Measurements from ENCODE around the gene PLIN4.

DNA sequence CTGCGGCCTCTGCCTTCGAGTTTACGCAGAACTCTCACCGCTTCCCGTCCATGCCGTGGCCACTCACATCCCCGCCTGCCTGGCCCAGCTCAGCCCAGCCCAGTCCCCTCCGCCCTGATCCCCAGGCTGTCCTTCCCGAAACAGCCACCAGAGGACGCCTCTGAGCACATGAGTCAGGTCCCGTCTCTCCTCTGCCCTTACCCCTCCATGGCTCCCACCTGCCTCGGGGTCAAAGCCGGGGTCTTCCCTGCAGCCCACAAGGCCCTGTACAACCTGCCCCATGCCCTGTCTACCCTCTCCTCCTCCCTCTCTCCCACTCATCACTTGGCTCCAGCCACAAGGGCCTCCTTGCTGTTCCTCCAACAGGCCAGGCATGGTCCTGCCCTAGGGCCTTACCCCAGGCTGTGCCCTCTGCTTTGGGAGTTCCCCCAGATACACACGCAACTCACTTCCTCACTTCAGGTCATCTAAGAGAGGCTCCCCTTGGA, 49.3 kb upstream of the PLIN4 start:
- TF ChIP-seq, protein P1, sequence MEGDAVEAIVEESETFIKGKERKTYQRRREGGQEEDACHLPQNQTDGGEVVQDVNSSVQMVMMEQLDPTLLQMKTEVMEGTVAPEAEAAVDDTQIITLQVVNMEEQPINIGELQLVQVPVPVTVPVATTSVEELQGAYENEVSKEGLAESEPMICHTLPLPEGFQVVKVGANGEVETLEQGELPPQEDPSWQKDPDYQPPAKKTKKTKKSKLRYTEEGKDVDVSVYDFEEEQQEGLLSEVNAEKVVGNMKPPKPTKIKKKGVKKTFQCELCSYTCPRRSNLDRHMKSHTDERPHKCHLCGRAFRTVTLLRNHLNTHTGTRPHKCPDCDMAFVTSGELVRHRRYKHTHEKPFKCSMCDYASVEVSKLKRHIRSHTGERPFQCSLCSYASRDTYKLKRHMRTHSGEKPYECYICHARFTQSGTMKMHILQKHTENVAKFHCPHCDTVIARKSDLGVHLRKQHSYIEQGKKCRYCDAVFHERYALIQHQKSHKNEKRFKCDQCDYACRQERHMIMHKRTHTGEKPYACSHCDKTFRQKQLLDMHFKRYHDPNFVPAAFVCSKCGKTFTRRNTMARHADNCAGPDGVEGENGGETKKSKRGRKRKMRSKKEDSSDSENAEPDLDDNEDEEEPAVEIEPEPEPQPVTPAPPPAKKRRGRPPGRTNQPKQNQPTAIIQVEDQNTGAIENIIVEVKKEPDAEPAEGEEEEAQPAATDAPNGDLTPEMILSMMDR (conservative IDR thresholded peaks at IDR 0.05; ENCODE audit: low read length), result peak; percentile 80
- no peak for TF ChIP-seq EZH2phosphoT487 (IDR thresholded peaks at IDR 0.05; ENCODE audit: borderline replicate concordance, low read depth, low read length)
